H1 (cell line): ENCODE results near the gene GLT8D2. TPM values are rescaled to one million over a fixed set of nuclear protein-coding genes. Genes with fewer than 3 reads are reported as not detected.

Source experiments
- polyA plus RNA-seq, 7 experiments: library from polyadenylated mRNA; depleted of rRNA in 3 of 7; stranded (reverse) in 5 of 7; unstranded in 2 of 7; fragments of >200 nt in 5 of 7; fragments of 200-250 nt in 2 of 7; gene quantifications; 1 replicate in 5 of 7; 2 replicates in 1 of 7; 4 replicates in 1 of 7; pipeline versions ENCODE4 v1.2.1 to v1.2.3, GENCODE V29; 2011 to 2013; ENCODE audit warnings: missing spikeins in 2 of 7, mixed read lengths in 2 of 7
- total RNA-seq: library from RNA; stranded (reverse); fragmentation: NEBNext Ultra II Directional; extraction: Animal tissue kit (Norgen Biotek cat#: 25700); gene quantifications from 2 replicates; pipeline ENCODE4 v1.2.1, GENCODE V29; 2021
- TF ChIP-seq, protein P1 (sequence below): fragments of 300-600 bp; sonication (generic); IDR thresholded peaks from 2 replicates; pipeline ENCODE4 v1.7.1; 2012; ENCODE audit warnings: low read length, moderate library complexity, mild to moderate bottlenecking, inconsistent platforms; ENCODE audit not compliant: insufficient replicate concordance

The GLT8D2 gene
- total and polyA plus RNA-seq, 2 of the 8 experiments (the other 6 are each of a cell fraction or from before 2014, with no cell fraction given), result 6.8 to 9.8 TPM

GRCh38 chr12:104024348-104024747, 25.6 kb downstream of the GLT8D2 start (continued):
- TF ChIP-seq, protein P1, sequence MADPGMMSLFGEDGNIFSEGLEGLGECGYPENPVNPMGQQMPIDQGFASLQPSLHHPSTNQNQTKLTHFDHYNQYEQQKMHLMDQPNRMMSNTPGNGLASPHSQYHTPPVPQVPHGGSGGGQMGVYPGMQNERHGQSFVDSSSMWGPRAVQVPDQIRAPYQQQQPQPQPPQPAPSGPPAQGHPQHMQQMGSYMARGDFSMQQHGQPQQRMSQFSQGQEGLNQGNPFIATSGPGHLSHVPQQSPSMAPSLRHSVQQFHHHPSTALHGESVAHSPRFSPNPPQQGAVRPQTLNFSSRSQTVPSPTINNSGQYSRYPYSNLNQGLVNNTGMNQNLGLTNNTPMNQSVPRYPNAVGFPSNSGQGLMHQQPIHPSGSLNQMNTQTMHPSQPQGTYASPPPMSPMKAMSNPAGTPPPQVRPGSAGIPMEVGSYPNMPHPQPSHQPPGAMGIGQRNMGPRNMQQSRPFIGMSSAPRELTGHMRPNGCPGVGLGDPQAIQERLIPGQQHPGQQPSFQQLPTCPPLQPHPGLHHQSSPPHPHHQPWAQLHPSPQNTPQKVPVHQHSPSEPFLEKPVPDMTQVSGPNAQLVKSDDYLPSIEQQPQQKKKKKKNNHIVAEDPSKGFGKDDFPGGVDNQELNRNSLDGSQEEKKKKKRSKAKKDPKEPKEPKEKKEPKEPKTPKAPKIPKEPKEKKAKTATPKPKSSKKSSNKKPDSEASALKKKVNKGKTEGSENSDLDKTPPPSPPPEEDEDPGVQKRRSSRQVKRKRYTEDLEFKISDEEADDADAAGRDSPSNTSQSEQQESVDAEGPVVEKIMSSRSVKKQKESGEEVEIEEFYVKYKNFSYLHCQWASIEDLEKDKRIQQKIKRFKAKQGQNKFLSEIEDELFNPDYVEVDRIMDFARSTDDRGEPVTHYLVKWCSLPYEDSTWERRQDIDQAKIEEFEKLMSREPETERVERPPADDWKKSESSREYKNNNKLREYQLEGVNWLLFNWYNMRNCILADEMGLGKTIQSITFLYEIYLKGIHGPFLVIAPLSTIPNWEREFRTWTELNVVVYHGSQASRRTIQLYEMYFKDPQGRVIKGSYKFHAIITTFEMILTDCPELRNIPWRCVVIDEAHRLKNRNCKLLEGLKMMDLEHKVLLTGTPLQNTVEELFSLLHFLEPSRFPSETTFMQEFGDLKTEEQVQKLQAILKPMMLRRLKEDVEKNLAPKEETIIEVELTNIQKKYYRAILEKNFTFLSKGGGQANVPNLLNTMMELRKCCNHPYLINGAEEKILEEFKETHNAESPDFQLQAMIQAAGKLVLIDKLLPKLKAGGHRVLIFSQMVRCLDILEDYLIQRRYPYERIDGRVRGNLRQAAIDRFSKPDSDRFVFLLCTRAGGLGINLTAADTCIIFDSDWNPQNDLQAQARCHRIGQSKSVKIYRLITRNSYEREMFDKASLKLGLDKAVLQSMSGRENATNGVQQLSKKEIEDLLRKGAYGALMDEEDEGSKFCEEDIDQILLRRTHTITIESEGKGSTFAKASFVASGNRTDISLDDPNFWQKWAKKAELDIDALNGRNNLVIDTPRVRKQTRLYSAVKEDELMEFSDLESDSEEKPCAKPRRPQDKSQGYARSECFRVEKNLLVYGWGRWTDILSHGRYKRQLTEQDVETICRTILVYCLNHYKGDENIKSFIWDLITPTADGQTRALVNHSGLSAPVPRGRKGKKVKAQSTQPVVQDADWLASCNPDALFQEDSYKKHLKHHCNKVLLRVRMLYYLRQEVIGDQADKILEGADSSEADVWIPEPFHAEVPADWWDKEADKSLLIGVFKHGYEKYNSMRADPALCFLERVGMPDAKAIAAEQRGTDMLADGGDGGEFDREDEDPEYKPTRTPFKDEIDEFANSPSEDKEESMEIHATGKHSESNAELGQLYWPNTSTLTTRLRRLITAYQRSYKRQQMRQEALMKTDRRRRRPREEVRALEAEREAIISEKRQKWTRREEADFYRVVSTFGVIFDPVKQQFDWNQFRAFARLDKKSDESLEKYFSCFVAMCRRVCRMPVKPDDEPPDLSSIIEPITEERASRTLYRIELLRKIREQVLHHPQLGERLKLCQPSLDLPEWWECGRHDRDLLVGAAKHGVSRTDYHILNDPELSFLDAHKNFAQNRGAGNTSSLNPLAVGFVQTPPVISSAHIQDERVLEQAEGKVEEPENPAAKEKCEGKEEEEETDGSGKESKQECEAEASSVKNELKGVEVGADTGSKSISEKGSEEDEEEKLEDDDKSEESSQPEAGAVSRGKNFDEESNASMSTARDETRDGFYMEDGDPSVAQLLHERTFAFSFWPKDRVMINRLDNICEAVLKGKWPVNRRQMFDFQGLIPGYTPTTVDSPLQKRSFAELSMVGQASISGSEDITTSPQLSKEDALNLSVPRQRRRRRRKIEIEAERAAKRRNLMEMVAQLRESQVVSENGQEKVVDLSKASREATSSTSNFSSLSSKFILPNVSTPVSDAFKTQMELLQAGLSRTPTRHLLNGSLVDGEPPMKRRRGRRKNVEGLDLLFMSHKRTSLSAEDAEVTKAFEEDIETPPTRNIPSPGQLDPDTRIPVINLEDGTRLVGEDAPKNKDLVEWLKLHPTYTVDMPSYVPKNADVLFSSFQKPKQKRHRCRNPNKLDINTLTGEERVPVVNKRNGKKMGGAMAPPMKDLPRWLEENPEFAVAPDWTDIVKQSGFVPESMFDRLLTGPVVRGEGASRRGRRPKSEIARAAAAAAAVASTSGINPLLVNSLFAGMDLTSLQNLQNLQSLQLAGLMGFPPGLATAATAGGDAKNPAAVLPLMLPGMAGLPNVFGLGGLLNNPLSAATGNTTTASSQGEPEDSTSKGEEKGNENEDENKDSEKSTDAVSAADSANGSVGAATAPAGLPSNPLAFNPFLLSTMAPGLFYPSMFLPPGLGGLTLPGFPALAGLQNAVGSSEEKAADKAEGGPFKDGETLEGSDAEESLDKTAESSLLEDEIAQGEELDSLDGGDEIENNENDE, result no peak
